Urinary bladder (tissue), 4 donors: ENCODE measurements around the gene EXOC4. TPM values are rescaled to one million over a fixed set of nuclear protein-coding genes. Genes with fewer than 3 reads are reported as not detected.

ENCODE experiments used
- DNase-seq: peaks from one replicate; pipeline ENCODE4 v3.0.0-alpha.2; 2015; ENCODE audit errors: extremely low spot score
- H3K27ac ChIP-seq: one replicate; pipeline ENCODE4 v1.5.1; 2013; ENCODE audit warnings: low read depth, mild to moderate bottlenecking, moderate library complexity
- H3K36me3 ChIP-seq: one replicate; pipeline ENCODE4 v1.6.1; 2013; ENCODE audit warnings: mild to moderate bottlenecking, moderate library complexity; ENCODE audit not compliant: insufficient read depth
- H3K4me1 ChIP-seq: one replicate; pipeline ENCODE4 v1.6.1; 2013; ENCODE audit warnings: mild to moderate bottlenecking, moderate library complexity; ENCODE audit not compliant: insufficient read depth
- H3K4me3 ChIP-seq: one replicate; pipeline ENCODE4 v1.5.1; 2013; ENCODE audit warnings: low read depth, low read length
- WGBS: extraction: QIAGEN DNeasy Blood & Tissue Kit; methylation state at CpG from one replicate; pipeline ENCODE4 v1.1.7; 2013; 5-methylcytosine and 5-hydroxymethylcytosine counted together
- polyA plus RNA-seq: library from polyadenylated mRNA; stranded (reverse); fragments of 200-250 nt; gene quantifications from one replicate; pipeline ENCODE4 v1.2.3, GENCODE V29; 2013
- total RNA-seq: library from RNA; depleted of rRNA; stranded (reverse); fragments of >200 nt; gene quantifications from one replicate; pipeline ENCODE4 v1.2.3, GENCODE V29; 2014
- donor health status: healthy with polysubstance abuse.
- donor health status: healthy.

Gene EXOC4
- total and polyA plus RNA-seq, 2 donors, result 31.0 to 163 TPM

GRCh38 chr7:133568544-133568943, 315.7 kb downstream of the EXOC4 start:
- DNase-seq, result no peak
- H3K4me1 ChIP-seq, result no peaks in the 10 kb centered on the region
- H3K27ac ChIP-seq, result no peak overlapping the region
- no peak overlapping the region for H3K4me3 ChIP-seq
- 87% methylated on average over 3 of the region's 3 CpGs for WGBS
- H3K36me3 ChIP-seq, result no peaks in the 10 kb centered on the region

DNA sequence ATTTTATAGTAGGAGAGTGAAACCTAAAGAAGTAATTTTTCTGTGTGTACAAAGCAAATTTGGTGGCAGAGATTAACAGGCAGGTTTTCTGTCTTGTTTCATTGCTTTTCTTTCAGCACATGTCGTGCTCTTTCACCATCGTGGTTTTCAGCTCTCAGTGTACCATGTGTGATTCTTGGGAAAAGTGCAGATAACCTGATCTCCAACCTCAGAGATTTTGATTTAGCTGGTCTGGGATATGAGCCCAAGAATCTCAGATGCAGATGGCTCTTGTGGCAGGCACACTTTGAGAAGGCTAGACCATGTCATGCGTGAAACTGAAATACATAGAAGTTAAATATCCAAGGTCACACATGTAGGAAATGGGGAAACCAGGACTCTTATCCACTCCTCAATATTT, 317.4 kb downstream of the EXOC4 start:
- no peak overlapping the region for H3K4me3 ChIP-seq
- no peaks in the 10 kb centered on the region for H3K36me3 ChIP-seq
- H3K4me1 ChIP-seq, result no peaks in the 10 kb centered on the region
- no peak overlapping the region for H3K27ac ChIP-seq
- 86% methylated on average over 3 of the region's 3 CpGs for WGBS
- no peak for DNase-seq

DNA sequence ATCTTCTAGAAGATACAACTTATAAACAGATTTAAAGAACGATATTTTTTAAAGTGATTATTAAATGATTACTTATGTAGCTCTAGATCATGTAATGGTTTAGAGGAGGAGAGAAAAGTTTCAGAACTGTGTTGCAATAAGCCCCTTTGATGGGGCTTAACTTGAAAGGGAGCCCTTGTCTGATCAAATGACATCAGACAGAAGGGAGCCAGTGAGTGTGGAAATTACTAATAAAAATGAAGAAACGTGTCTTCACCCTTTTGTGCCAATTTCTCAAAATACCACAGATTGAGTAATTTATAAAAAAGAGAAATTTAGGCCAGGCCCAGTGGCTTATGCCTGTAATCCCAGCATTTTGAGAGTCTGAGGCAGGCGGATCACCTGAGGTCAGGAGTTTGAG, 318.2 kb downstream of the EXOC4 start:
- WGBS, result 78% methylated on average over 3 of the region's 3 CpGs
- H3K4me3 ChIP-seq, result no peak overlapping the region
- no peaks in the 10 kb centered on the region for H3K4me1 ChIP-seq
- no peak overlapping the region for H3K27ac ChIP-seq
- no peaks in the 10 kb centered on the region for H3K36me3 ChIP-seq
- DNase-seq, result no peak

DNA sequence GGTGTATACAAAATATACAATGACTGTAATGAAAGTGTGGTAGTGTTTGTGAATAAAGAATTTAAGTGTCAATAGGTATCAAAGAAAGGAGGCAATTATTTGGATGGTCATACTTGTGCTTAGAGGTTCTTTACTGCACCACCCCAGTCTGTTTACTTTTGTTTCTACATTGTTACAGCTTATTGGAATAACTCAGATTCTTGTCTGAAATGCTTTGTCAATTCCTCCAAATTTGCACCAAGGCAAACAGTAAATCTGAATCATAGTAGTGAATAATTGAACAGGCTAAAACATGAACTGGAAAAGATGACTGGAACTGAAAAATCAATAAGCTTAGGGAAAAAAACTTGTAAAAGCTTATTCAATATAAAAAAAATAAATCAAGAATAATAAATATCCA, 319.2 kb downstream of the EXOC4 start:
- Histone ChIP-seq H3K4me3 (no peak overlapping the region), H3K4me1 (no peaks in the 10 kb centered on the region), H3K36me3 (no peaks in the 10 kb centered on the region), H3K27ac (no peak overlapping the region)
- no peak for DNase-seq

GRCh38 chr7:133572843-133573242, 320.0 kb downstream of the EXOC4 start:
- no peak for DNase-seq
- no peak overlapping the region for H3K27ac ChIP-seq
- no peak overlapping the region for H3K4me3 ChIP-seq
- no peaks in the 10 kb centered on the region for H3K36me3 ChIP-seq
- H3K4me1 ChIP-seq, result no peaks in the 10 kb centered on the region
- WGBS, result 90% methylated on average over 1 of the region's 1 CpG

GRCh38 chr7:133573554-133574265, 320.8 kb downstream of the EXOC4 start:
- Histone ChIP-seq H3K36me3 (no peaks in the 10 kb centered on the region), H3K4me1 (no peaks in the 10 kb centered on the region), H3K27ac (no peak overlapping the region), H3K4me3 (no peak overlapping the region)
- DNase-seq, result no peak
- WGBS, result 88% methylated on average over 4 of the region's 4 CpGs

DNA sequence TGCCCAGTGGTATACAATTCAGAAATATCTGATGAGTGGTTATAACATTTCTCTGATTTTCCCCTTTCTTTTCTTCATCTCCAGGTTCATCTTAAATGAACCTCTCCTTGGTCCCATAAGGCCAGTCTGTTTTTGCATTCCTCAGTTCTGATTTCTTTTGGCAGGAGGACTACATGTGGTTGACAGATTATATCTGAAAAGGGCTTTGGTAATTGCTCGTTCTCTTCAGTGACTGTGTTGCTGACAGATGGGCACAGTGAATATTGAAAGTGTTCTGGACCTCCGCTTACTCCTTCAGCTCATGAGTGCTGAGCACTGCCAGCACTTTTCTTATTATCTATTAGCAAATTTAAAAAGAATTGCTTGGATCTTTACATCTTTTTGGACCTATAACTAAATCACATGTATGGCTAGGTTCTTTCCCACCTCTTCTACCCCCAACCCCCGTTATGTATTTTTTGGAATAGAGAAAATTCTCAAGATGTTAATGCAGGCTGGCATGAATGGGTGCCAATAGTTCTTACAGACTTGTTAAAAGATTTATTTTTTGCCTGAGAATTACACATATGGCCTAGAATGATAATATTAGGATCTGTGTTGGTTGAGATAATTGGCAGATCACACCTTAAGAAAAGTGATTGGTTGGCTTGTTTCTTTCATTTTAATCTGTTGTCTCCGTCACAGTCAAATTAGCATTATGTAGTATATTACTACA, 323.0 kb downstream of the EXOC4 start:
- WGBS, result 88% methylated on average over 4 of the region's 4 CpGs

GRCh38 chr7:133576612-133577168, 323.8 kb downstream of the EXOC4 start:
- 93% methylated on average over 6 of the region's 6 CpGs for WGBS
- Histone ChIP-seq H3K36me3 (no peaks in the 10 kb centered on the region), H3K4me1 (no peaks in the 10 kb centered on the region), H3K4me3 (no peak overlapping the region), H3K27ac (no peak overlapping the region)
- DNase-seq, result no peak

More for the DNA sequence above, 323.0 kb downstream of the EXOC4 start:
- DNase-seq, result no peak
- no peak overlapping the region for H3K4me3 ChIP-seq
- no peaks in the 10 kb centered on the region for H3K4me1 ChIP-seq
- no peak overlapping the region for H3K27ac ChIP-seq
- H3K36me3 ChIP-seq, result no peaks in the 10 kb centered on the region

DNA sequence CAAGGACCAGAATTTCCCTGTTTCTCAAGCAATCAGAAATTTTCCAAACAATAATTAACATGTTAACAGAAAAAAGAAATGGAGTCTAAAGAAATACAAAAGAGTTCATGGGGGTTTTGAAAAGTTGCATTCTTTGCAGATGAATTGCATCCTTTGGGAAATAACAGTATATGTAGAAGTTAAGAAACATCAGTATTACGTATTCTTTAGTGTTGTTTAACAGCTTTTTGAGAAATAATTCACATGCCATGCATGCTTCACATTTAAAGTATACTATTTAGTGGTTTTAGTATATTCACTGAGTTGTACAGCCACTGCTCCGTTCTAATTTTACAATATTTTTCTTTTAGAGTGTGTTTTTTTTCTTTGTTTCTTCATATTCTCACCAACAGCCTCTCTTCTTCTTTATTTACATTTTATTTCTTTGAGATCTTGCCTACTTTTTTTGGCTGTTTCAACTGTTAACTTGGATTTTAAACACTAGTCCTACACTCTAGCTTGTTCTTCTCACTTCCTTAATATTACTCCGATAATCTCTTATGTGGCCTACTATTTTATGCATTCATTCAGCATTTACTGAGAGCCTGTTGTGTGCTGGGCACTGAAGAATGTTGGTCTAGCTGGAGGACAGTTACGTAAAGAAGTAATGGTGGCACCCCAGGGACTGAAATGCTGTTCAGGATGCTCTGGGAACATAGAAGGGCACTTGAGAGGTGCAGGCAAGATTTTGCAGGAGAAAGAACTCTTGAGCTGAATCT, 330.1 kb downstream of the EXOC4 start:
- WGBS, result 87% methylated on average over 4 of the region's 4 CpGs
- DNase-seq, result no peak
- no peak overlapping the region for H3K4me3 ChIP-seq
- H3K27ac ChIP-seq, result no peak overlapping the region
- no peaks in the 10 kb centered on the region for H3K36me3 ChIP-seq
- H3K4me1 ChIP-seq, result no peaks in the 10 kb centered on the region

DNA sequence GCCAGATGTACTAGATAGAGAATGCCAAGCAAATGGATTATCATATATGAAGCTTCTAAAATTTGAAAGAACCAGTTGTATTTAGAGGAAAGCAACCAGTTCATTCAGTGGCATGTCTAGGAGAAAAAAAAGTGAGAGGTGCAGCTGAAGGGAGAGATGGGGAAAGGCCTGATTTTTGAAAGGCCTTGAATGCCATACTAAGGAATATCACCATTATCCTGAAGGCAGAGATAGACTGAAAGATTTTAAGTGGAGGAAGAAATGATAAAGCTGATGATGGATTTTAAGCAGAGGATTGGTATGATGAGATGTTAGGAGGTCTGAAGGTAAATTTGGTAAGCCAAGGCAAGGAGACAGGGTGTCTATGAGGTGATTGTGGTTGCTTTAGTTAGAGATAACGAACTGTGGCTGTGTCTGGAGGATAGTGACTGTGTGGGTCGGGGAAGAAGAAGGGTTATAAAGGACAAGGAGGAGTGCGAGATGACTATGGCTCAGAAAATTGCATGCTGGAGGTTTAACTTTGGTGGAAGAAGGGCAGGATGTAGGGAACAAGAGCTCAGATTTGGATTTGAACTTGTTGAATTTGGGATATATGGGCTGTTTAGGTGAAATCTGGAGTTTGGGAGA, 330.8 kb downstream of the EXOC4 start:
- 95% methylated on average over 3 of the region's 3 CpGs for WGBS
- no peaks in the 10 kb centered on the region for H3K36me3 ChIP-seq
- no peak for DNase-seq
- H3K27ac ChIP-seq, result no peak overlapping the region
- no peak overlapping the region for H3K4me3 ChIP-seq
- H3K4me1 ChIP-seq, result no peaks in the 10 kb centered on the region

GRCh38 chr7:133584956-133585668, 332.2 kb downstream of the EXOC4 start:
- Histone ChIP-seq H3K4me3 (no peak overlapping the region), H3K36me3 (no peaks in the 10 kb centered on the region), H3K27ac (no peak overlapping the region), H3K4me1 (no peaks in the 10 kb centered on the region)
- 75% methylated on average over 6 of the region's 6 CpGs for WGBS
- no peak for DNase-seq

- no peak for DNase-seq
- no peak overlapping the region for H3K4me3 ChIP-seq
- no peaks in the 10 kb centered on the region for H3K4me1 ChIP-seq
- WGBS, result 95% methylated on average over 3 of the region's 3 CpGs
- no peaks in the 10 kb centered on the region for H3K36me3 ChIP-seq
- no peak overlapping the region for H3K27ac ChIP-seq
Observed at GRCh38 chr7:133586253-133586652, 333.4 kb downstream of the EXOC4 start.

GRCh38 chr7:133587903-133588302, 335.0 kb downstream of the EXOC4 start:
- no peak overlapping the region for H3K27ac ChIP-seq
- H3K4me1 ChIP-seq, result no peaks in the 10 kb centered on the region
- DNase-seq, result no peak
- H3K4me3 ChIP-seq, result no peak overlapping the region
- H3K36me3 ChIP-seq, result no peaks in the 10 kb centered on the region
